Measurements from ENCODE around the gene FYB2. TPM values are rescaled to one million over a fixed set of nuclear protein-coding genes. Genes with fewer than 3 reads are reported as not detected.

FYB2 gene
- polyA plus RNA-seq, 1 donor (not counting 4 experiments of a cell fraction or from before 2014, with no cell fraction given) = not detected

DNA sequence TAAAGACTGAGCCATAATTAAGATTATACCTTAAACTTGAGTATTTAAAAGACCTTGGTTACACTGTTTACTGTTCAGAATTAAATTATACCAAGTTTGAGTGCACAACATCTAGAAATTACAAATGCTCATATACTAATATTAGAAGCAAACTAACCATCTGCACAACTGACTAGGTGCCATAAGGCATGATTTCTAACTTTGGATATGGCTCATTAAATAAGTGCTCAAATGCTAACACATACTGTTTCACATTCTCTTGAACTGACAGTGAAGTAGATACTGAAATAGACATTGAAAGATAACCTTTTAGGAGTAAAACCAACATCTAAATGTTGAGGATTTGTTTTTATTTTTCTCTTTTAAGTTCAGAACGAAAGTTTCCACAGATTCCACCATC lies 100.0 kb downstream of the FYB2 start:
- Histone ChIP-seq H4K20me1 (ENCODE audit: control insufficient read depth, extremely low read depth, insufficient read depth, low read length) (no peaks in the 10 kb centered on the region), H2AFZ (ENCODE audit: control insufficient read depth, low read length) (no peak overlapping the region), H3K27me3 (ENCODE audit: control insufficient read depth, extremely low read depth, insufficient read depth, low read length) (no peaks in the 10 kb centered on the region), H3K9me3 (ENCODE audit: control insufficient read depth, low read depth, low read length) (no peaks in the 10 kb centered on the region), H3K4me3 (ENCODE audit: control insufficient read depth in 2 of 3, extremely low read depth in 1 of 3, insufficient read depth in 2 of 3, low read depth in 1 of 3, low read length in 3 of 3) (no peak overlapping the region), H3K36me3 (ENCODE audit: control insufficient read depth in 2 of 2, extremely low read depth in 1 of 2, insufficient read depth in 2 of 2, low read length in 2 of 2) (no peaks in the 10 kb centered on the region), H3K79me2 (ENCODE audit: control insufficient read depth, insufficient read depth, low read length) (no peaks in the 10 kb centered on the region), H3K27ac (ENCODE audit: control insufficient read depth, insufficient read depth, low read length) (no peak overlapping the region), H3K4me1 (ENCODE audit: control insufficient read depth, extremely low read depth, insufficient read depth, low read length) (no peaks in the 10 kb centered on the region), H3K9me1 (ENCODE audit: control insufficient read depth, extremely low read depth, insufficient read depth, low read length) (no peaks in the 10 kb centered on the region), H3K9ac (ENCODE audit: control insufficient read depth, extremely low read depth, insufficient read depth, low read length) (no peak overlapping the region), H3K4me2 (ENCODE audit: control insufficient read depth, extremely low read depth, insufficient read depth, low read depth, low read length) (no peak overlapping the region)
- DNase-seq (ENCODE audit: low read depth, low spot score) (no peak), FAIRE-seq (no peak)
- TF ChIP-seq CTCF (optimal IDR thresholded peaks at IDR 0.05 in 1 of 3, IDR thresholded peaks at IDR 0.05 in 1 of 3, conservative IDR thresholded peaks at IDR 0.05 in 1 of 3; ENCODE audit: extremely low read depth in 1 of 3, insufficient read depth in 2 of 3, low read length in 3 of 3) = no peak
- no peak for TF ChIP-seq EZH2 (IDR thresholded peaks at IDR 0.05; ENCODE audit: low read length)
- dilution Hi-C loops (cut with MboI; ENCODE audit: extremely low pct_ligation_motif_present, low sequenced_read_pairs) = no loop called here

DNA sequence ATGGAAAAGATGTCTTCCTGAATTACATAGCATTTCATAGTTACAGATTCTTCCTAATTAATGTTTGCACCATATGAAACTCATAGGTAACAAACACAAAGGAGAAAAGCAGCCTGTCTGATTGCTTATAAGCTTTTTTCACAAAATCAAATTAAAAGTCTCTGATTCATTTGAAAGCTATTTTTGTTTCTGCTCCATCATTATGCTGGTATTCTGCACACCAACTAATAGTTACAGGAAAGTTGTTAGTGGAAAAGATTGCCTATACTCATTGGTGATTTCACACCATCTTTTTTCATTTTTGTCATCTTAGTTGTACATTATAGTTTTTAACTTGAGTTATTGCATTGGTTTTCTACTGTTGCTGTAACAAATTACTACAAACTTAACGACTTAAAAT lies 104.0 kb downstream of the FYB2 start:
- H3K27me3 ChIP-seq (ENCODE audit: control insufficient read depth, extremely low read depth, insufficient read depth, low read length) = no peaks in the 10 kb centered on the region
- dilution Hi-C loops (cut with MboI; ENCODE audit: extremely low pct_ligation_motif_present, low sequenced_read_pairs) = no loop called here
- DNase-seq (ENCODE audit: low read depth, low spot score) (no peak), FAIRE-seq (no peak)
- H4K20me1 ChIP-seq (ENCODE audit: control insufficient read depth, extremely low read depth, insufficient read depth, low read length) = no peaks in the 10 kb centered on the region
- H2AFZ ChIP-seq (ENCODE audit: control insufficient read depth, low read length) = no peak overlapping the region
- no peaks in the 10 kb centered on the region for H3K9me3 ChIP-seq (ENCODE audit: control insufficient read depth, low read depth, low read length)
- H3K79me2 ChIP-seq (ENCODE audit: control insufficient read depth, insufficient read depth, low read length) = no peaks in the 10 kb centered on the region
- no peaks in the 10 kb centered on the region for H3K9me1 ChIP-seq (ENCODE audit: control insufficient read depth, extremely low read depth, insufficient read depth, low read length)
- peaks cover 7% of the 10 kb centered on the region for H3K4me1 ChIP-seq (ENCODE audit: control insufficient read depth, extremely low read depth, insufficient read depth, low read length)
- H3K4me3 ChIP-seq (ENCODE audit: control insufficient read depth in 2 of 3, extremely low read depth in 1 of 3, insufficient read depth in 2 of 3, low read depth in 1 of 3, low read length in 3 of 3) = no peak overlapping the region
- no peak for TF ChIP-seq EZH2 (IDR thresholded peaks at IDR 0.05; ENCODE audit: low read length)
- no peak for TF ChIP-seq CTCF (optimal IDR thresholded peaks at IDR 0.05 in 1 of 3, IDR thresholded peaks at IDR 0.05 in 1 of 3, conservative IDR thresholded peaks at IDR 0.05 in 1 of 3; ENCODE audit: extremely low read depth in 1 of 3, insufficient read depth in 2 of 3, low read length in 3 of 3)
- no peak overlapping the region for H3K4me2 ChIP-seq (ENCODE audit: control insufficient read depth, extremely low read depth, insufficient read depth, low read depth, low read length)
- H3K9ac ChIP-seq (ENCODE audit: control insufficient read depth, extremely low read depth, insufficient read depth, low read length) = no peak overlapping the region
- H3K27ac ChIP-seq (ENCODE audit: control insufficient read depth, insufficient read depth, low read length) = no peak overlapping the region
- H3K36me3 ChIP-seq (ENCODE audit: control insufficient read depth in 2 of 2, extremely low read depth in 1 of 2, insufficient read depth in 2 of 2, low read length in 2 of 2) = no peaks in the 10 kb centered on the region
